Activated B cell treated with CpG ODN at 0.5 μM for 24 hours (primary cell): Measurements from ENCODE around the gene GSTO1. TPM values are rescaled to one million over a fixed set of nuclear protein-coding genes. Genes with fewer than 3 reads are reported as not detected.
A peak's percentile ranks its signal among the peaks of the same experiment; 100 is the strongest.
"Not testable (repeated sequence)": the region's sequence is repeated elsewhere in the genome, so short reads cannot be mapped to it uniquely, and the experiment has no call there.

ENCODE experiments used
- ATAC-seq: fragments of 200-7000 bp; cut with Tn5 transposase; one replicate; pipeline ENCODE4 v1.10.0; 2021; ENCODE audit warnings: low read depth, mild to moderate bottlenecking, moderate library complexity
- CTCF ChIA-PET: fragments of 350-600 bp; sonication (Branson Sonifier 250); formaldehyde crosslinking; loops from one replicate; lab custom pipeline; 2021; ENCODE audit warnings: antibody characterized with exemption; lab: Charles Lee
- POLR2A ChIA-PET: fragments of 350-600 bp; sonication (Branson Sonifier 250); formaldehyde crosslinking; loops from one replicate; lab custom pipeline; 2021; ENCODE audit warnings: antibody characterized with exemption; lab: Charles Lee
- DNase-seq: peaks from one replicate; pipeline ENCODE4 v3.0.0; 2022
- H3K27ac Mint-ChIP-seq: one replicate; pipeline ENCODE4 v1.8.0; 2020; ENCODE audit warnings: mixed read lengths
- H3K27me3 Mint-ChIP-seq: one replicate; pipeline ENCODE4 v1.8.0; 2021; ENCODE audit warnings: mixed read lengths
- H3K36me3 Mint-ChIP-seq: one replicate; pipeline ENCODE4 v1.8.0; 2021; ENCODE audit warnings: low read depth, mixed read lengths
- H3K4me1 Mint-ChIP-seq: one replicate; pipeline ENCODE4 v1.8.0; 2021; ENCODE audit warnings: mixed read lengths
- H3K4me3 Mint-ChIP-seq: one replicate; pipeline ENCODE4 v1.8.0; 2020; ENCODE audit warnings: mild to moderate bottlenecking, mixed read lengths
- H3K9me3 Mint-ChIP-seq: one replicate; pipeline ENCODE4 v1.8.0; 2020; ENCODE audit warnings: mixed read lengths
- CTCF ChIP-seq: fragments of 200-600 bp; IDR thresholded peaks from one replicate; pipeline ENCODE4 v1.8.0; 2022; ENCODE audit warnings: antibody characterized with exemption, mild to moderate bottlenecking
- intact Hi-C: fragments of 100-400 bp; cut with micrococcal nuclease; formaldehyde crosslinking; loops from one replicate; pipeline ENCODE4 v1.15.1; 2024
- total RNA-seq: library from RNA; stranded (reverse); gene quantifications from 2 replicates; pipeline ENCODE4 v1.2.3, GENCODE V29; 2022

GSTO1 gene
- total RNA-seq, 1 donor from 2014 or later = 43.0 TPM

GRCh38 chr10:104233817-104234216 is 20.9 kb upstream of the GSTO1 start:
- ChIA-PET POLR2A (no interaction called here), CTCF (no interaction called here)
- DNase-seq (no peak), ATAC-seq (no peak)
- Mint-ChIP-seq H3K27ac (no peak overlapping the region), H3K27me3 (peaks cover 24% of the 10 kb centered on the region), H3K9me3 (peaks cover 10% of the 10 kb centered on the region), H3K4me1 (peaks cover 12% of the 10 kb centered on the region), H3K4me3 (peak overlapping the region; percentile 56), H3K36me3 (no peaks in the 10 kb centered on the region)
- intact Hi-C loops = no loop called here
- TF ChIP-seq CTCF = no peak

- no peak overlapping the region for H3K4me3 Mint-ChIP-seq
- intact Hi-C loops = no loop called here
- no peak for ATAC-seq
- H3K9me3 Mint-ChIP-seq = peaks cover 10% of the 10 kb centered on the region
- no peak for TF ChIP-seq CTCF
- H3K27ac Mint-ChIP-seq = no peak overlapping the region
- POLR2A ChIA-PET = no interaction called here
- CTCF ChIA-PET = no interaction called here
- peaks cover 27% of the 10 kb centered on the region for H3K27me3 Mint-ChIP-seq
- peaks cover 12% of the 10 kb centered on the region for H3K4me1 Mint-ChIP-seq
- no peaks in the 10 kb centered on the region for H3K36me3 Mint-ChIP-seq
- no peak for DNase-seq
Observed at GRCh38 chr10:104234934-104235333, 19.8 kb upstream of the GSTO1 start.

DNA sequence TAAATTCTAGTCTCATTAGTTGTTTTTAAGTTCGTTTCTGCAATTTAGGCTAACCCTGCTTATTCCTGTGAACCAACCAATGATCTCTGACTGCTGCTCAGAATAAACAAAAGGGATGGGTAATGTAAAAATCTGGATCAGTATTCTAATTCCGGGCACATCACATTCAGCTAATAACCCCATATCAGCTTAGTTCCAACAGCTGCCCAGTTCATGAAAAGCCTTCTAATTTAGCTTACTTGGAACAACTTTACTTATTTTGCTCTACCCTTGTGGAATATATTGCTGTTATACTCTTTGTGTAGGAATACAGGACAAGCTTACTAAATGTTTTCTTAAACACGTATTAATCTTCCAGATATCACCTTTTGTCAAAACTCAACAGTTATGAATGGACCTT is 18.9 kb upstream of the GSTO1 start:
- no peak for TF ChIP-seq CTCF
- ChIA-PET POLR2A (no interaction called here), CTCF (no interaction called here)
- H3K4me3 Mint-ChIP-seq = no peak overlapping the region
- H3K9me3 Mint-ChIP-seq = peaks cover 10% of the 10 kb centered on the region
- no peak overlapping the region for H3K27ac Mint-ChIP-seq
- H3K27me3 Mint-ChIP-seq = peaks cover 29% of the 10 kb centered on the region
- ATAC-seq (no peak), DNase-seq (no peak)
- intact Hi-C loops = no loop called here
- H3K4me1 Mint-ChIP-seq = peaks cover 12% of the 10 kb centered on the region
- no peaks in the 10 kb centered on the region for H3K36me3 Mint-ChIP-seq

- no peaks in the 10 kb centered on the region for H3K36me3 Mint-ChIP-seq
- POLR2A ChIA-PET = no interaction called here
- CTCF ChIA-PET = no interaction called here
- no peak overlapping the region for H3K4me3 Mint-ChIP-seq
- DNase-seq = no peak
- intact Hi-C loops = no loop called here
- TF ChIP-seq CTCF = no peak
- H3K27me3 Mint-ChIP-seq = peaks cover 31% of the 10 kb centered on the region
- H3K27ac Mint-ChIP-seq = no peak overlapping the region
- ATAC-seq = no peak
- peaks cover 6% of the 10 kb centered on the region for H3K9me3 Mint-ChIP-seq
- H3K4me1 Mint-ChIP-seq = no peaks in the 10 kb centered on the region
Observed at GRCh38 chr10:104240078-104240477, 14.6 kb upstream of the GSTO1 start.

- ChIA-PET CTCF (no interaction called here), POLR2A (no interaction called here)
- ATAC-seq = no peak
- DNase-seq = no peak
- no peak for TF ChIP-seq CTCF
- Mint-ChIP-seq H3K4me3 (no peak overlapping the region), H3K27me3 (peaks cover 19% of the 10 kb centered on the region), H3K9me3 (no peaks in the 10 kb centered on the region), H3K27ac (no peak overlapping the region), H3K4me1 (no peaks in the 10 kb centered on the region), H3K36me3 (no peaks in the 10 kb centered on the region)
- intact Hi-C loops = no loop called here
Observed at GRCh38 chr10:104242545-104242944, 12.1 kb upstream of the GSTO1 start.

DNA sequence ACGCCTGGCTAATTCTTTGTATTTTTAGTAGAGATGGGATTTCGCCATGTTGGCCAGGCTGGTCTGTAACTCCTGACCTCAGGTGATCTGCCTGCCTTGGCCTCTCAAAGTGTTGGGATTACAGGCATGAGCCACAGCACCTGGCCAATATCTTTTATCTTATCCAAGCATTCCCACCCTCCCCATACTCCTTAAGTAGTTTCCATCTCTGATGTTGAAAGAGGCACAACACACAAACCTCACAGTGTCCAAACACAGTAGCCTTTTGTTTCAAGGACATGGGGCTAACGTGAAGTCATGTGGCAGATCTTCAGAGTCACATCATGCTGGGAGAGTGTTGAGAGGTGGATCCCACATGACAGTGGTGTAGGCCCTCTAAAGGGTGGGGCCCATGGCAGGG is 11.7 kb upstream of the GSTO1 start:
- H3K9me3 Mint-ChIP-seq, ATAC-seq, H3K4me1 Mint-ChIP-seq, intact Hi-C loops, POLR2A ChIA-PET, H3K27ac Mint-ChIP-seq, DNase-seq, CTCF ChIA-PET, H3K4me3 Mint-ChIP-seq, H3K36me3 Mint-ChIP-seq: not testable (repeated sequence)
- H3K27me3 Mint-ChIP-seq = peaks cover 17% of the 10 kb centered on the region
